PC-3 (cell line): ENCODE measurements around the gene ADGRG1. TPM values are rescaled to one million over a fixed set of nuclear protein-coding genes. Genes with fewer than 3 reads are reported as not detected.

Source experiments
- ATAC-seq: fragments of 200-7000 bp; cut with Tn5 transposase; 2 replicates; pipeline ENCODE4 v1.9.1; 2020; ENCODE audit warnings: mild to moderate bottlenecking, moderate library complexity
- BruUV-seq: library from RNA; stranded (reverse); fragments of 400-500 nt; replicated peaks from 2 replicates; lab custom pipeline; 2021; lab: Mats Ljungman, UMichigan
- CTCF ChIA-PET: fragments of 300-600 bp; sonication (Branson Sonifier 250); formaldehyde crosslinking; loops from one replicate; lab custom pipeline; 2022; ENCODE audit warnings: antibody characterized with exemption; lab: Charles Lee
- POLR2A ChIA-PET: fragments of 300-600 bp; sonication (Branson Sonifier 250); formaldehyde crosslinking; loops from one replicate; lab custom pipeline; 2022; ENCODE audit warnings: antibody characterized with exemption; ENCODE audit not compliant: unreplicated experiment; lab: Charles Lee
- DNase-seq: peaks from one replicate; pipeline ENCODE4 v3.0.0-alpha.2; 2015
- H2AFZ ChIP-seq: fragments of 300-600 bp; sonication (generic); 2 replicates; pipeline ENCODE4 v1.6.0; 2016; ENCODE audit warnings: antibody characterized with exemption, low read length
- H3F3A ChIP-seq: fragments of 300-600 bp; sonication (generic); one replicate; pipeline ENCODE4 v1.6.0; 2017; ENCODE audit warnings: antibody characterized with exemption, low read length, control low read depth, mild to moderate bottlenecking; ENCODE audit not compliant: unreplicated experiment
- H3K27ac ChIP-seq: fragments of 300-600 bp; sonication (generic); 2 replicates; pipeline ENCODE4 v1.5.1; 2016; ENCODE audit warnings: mild to moderate bottlenecking, low read length
- H3K27me3 ChIP-seq: fragments of 300-600 bp; sonication (generic); 2 replicates; pipeline ENCODE4 v1.6.1; 2016; ENCODE audit warnings: low read length, mixed read lengths
- H3K36me3 ChIP-seq: fragments of 300-600 bp; sonication (generic); 2 replicates; pipeline ENCODE4 v1.6.1; 2016; ENCODE audit warnings: low read depth, mixed run types, low read length, mixed read lengths
- H3K4me1 ChIP-seq: fragments of 300-600 bp; sonication (generic); 2 replicates; pipeline ENCODE4 v1.5.1; 2016; ENCODE audit warnings: low read length; ENCODE audit not compliant: insufficient read depth
- H3K4me2 ChIP-seq: fragments of 300-600 bp; sonication (generic); 2 replicates; pipeline ENCODE4 v1.6.0; 2016; ENCODE audit warnings: low read length
- H3K4me3 ChIP-seq: fragments of 300-600 bp; sonication (generic); 2 replicates; pipeline ENCODE4 v1.5.1; 2016; ENCODE audit warnings: mild to moderate bottlenecking, low read length, mixed read lengths
- H3K79me2 ChIP-seq: fragments of 300-600 bp; sonication (generic); 2 replicates; pipeline ENCODE4 v1.6.1; 2017; ENCODE audit warnings: low read length, mixed read lengths
- H3K9ac ChIP-seq: fragments of 300-600 bp; sonication (generic); 2 replicates; pipeline ENCODE4 v1.6.0; 2016; ENCODE audit warnings: mild to moderate bottlenecking, low read length
- H3K9me2 ChIP-seq: fragments of 300-600 bp; sonication (generic); replicated peaks from 2 replicates; pipeline ENCODE4 v1.6.1; 2016; ENCODE audit warnings: mixed run types, low read length, mixed read lengths
- H3K9me3 ChIP-seq: fragments of 300-600 bp; sonication (generic); 2 replicates; pipeline ENCODE4 v1.6.1; 2016; ENCODE audit warnings: low read length, mixed read lengths
- H4K20me1 ChIP-seq: fragments of 300-600 bp; sonication (generic); 2 replicates; pipeline ENCODE4 v1.6.1; 2016; ENCODE audit warnings: low read length, mixed read lengths
- EZH2 ChIP-seq: fragments of 300-600 bp; sonication (generic); IDR thresholded peaks from one replicate; pipeline ENCODE4 v1.6.1; 2017; ENCODE audit warnings: antibody characterized with exemption, mild to moderate bottlenecking, low read length; ENCODE audit not compliant: unreplicated experiment
- EZH2phosphoT487 ChIP-seq: fragments of 300-600 bp; sonication (generic); IDR thresholded peaks from 2 replicates; pipeline ENCODE4 v1.6.1; 2018; ENCODE audit warnings: mild to moderate bottlenecking, antibody characterized with exemption, low read length, borderline replicate concordance
- intact Hi-C: fragments of 100-400 bp; cut with micrococcal nuclease; formaldehyde crosslinking; loops from 2 replicates; pipeline ENCODE4 v1.9.0; 2023
- total RNA-seq: library from RNA; depleted of rRNA; stranded (reverse); fragments of >200 nt; gene quantifications from 2 replicates; pipeline ENCODE4 v1.2.3, GENCODE V29; 2014
- TF ChIP-seq, protein P1 (sequence below): fragments of 300-600 bp; sonication (generic); conservative IDR thresholded peaks from 2 replicates; pipeline ENCODE4 v1.5.1; 2017; ENCODE audit warnings: antibody characterized with exemption, low read depth, mild to moderate bottlenecking, low read length

Gene ADGRG1
- total RNA-seq, 1 experiment from 2014 or later, result 33.7 TPM

DNA sequence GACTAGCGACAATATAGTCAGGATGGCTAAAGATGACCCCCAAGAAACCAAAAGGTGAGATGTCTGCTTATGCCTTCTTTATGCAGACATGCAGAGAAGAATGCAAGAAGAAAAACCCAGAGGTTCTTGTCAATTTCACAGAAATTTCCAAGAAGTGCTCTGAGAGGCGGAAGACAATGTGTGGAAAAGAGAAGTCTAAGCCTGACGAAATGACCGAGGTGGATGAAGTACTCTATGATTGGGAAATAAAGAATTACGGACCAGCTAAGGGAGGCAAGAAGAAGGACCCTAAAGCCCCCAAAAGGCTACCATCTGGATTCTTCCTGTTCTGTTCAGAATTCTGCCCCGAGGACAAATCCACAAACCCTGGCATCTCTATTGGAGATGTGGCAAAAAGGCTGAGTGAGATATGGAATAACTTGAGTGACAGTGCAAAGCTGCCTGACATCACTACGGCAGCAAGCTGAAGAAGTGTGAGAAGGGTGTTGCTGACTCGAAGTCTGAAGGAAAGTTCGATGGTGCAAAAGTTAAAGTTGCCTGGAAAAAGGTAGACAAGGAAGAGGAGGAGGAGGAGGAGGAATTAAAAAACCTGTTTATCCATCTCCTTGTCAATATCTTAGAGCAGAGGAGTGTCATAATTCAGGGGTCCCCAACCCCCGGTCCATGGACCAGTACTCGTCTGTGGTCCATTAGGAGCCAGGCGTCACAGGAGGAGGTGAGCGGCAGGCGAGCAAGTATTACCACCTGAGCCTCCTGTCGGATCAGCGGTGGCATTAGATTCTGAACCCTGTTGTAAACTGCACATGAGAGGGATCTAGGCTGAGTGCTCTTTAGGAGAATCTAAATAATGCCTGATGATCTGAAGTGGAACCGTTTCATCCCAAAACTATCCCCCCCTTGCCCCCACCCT, 25.1 kb upstream of the ADGRG1 start:
- Histone ChIP-seq H4K20me1 (no peaks in the 10 kb centered on the region), H3K4me3 (no peak overlapping the region), H3K9me2 (no peaks in the 10 kb centered on the region), H3K79me2 (no peaks in the 10 kb centered on the region), H3K4me2 (no peak overlapping the region), H3K27ac (no peak overlapping the region), H3F3A (no peaks in the 10 kb centered on the region), H2AFZ (no peak overlapping the region), H3K4me1 (peaks cover 8% of the 10 kb centered on the region; the same call in 1 of the 2 replicates), H3K9me3 (no peaks in the 10 kb centered on the region), H3K36me3 (no peaks in the 10 kb centered on the region), H3K27me3 (no peaks in the 10 kb centered on the region), H3K9ac (no peak overlapping the region)
- ATAC-seq (no peak), DNase-seq (no peak)
- ChIA-PET POLR2A (interaction anchor here (0.6 kb wide), 1 partner anchor 21 kb away, joined by 3 read pairs; no protein-coding TSS in a partner anchor), CTCF (no interaction called here)
- no peak for TF ChIP-seq EZH2
- TF ChIP-seq, protein P1, sequence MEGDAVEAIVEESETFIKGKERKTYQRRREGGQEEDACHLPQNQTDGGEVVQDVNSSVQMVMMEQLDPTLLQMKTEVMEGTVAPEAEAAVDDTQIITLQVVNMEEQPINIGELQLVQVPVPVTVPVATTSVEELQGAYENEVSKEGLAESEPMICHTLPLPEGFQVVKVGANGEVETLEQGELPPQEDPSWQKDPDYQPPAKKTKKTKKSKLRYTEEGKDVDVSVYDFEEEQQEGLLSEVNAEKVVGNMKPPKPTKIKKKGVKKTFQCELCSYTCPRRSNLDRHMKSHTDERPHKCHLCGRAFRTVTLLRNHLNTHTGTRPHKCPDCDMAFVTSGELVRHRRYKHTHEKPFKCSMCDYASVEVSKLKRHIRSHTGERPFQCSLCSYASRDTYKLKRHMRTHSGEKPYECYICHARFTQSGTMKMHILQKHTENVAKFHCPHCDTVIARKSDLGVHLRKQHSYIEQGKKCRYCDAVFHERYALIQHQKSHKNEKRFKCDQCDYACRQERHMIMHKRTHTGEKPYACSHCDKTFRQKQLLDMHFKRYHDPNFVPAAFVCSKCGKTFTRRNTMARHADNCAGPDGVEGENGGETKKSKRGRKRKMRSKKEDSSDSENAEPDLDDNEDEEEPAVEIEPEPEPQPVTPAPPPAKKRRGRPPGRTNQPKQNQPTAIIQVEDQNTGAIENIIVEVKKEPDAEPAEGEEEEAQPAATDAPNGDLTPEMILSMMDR, result no peak
- no peak for TF ChIP-seq EZH2phosphoT487
- intact Hi-C loops, result no loop called here
- BruUV-seq, result no TSS peak

DNA sequence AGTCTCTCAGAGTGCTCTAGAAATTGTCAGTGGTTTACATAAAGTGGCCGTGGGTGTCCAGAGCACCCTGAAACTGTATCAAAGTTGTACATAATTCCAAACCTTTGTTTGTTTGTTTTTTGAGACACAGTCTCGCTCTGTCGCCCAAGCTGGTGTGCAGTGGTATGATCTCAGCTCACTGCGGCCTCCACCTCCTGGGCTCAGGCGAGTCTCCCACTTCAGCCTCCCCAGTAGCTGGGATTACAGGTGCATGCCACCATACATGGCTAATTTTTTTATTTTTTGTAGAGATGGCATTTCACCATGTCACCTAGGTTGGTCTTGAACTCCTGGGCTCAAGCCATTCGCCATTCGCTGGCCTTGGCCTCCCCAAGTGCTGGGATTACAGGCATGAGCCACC, 24.3 kb upstream of the ADGRG1 start:
- CTCF ChIA-PET, result no interaction called here
- H3K4me1 ChIP-seq, result peaks cover 8% of the 10 kb centered on the region; the same call in 1 of the 2 replicates
- no peak overlapping the region for H3K4me2 ChIP-seq
- H2AFZ ChIP-seq, result no peak overlapping the region
- no peaks in the 10 kb centered on the region for H3K79me2 ChIP-seq
- H3K27ac ChIP-seq, result no peak overlapping the region
- no peaks in the 10 kb centered on the region for H3F3A ChIP-seq
- H3K27me3 ChIP-seq, result no peaks in the 10 kb centered on the region
- no peak overlapping the region for H3K4me3 ChIP-seq
- TF ChIP-seq, protein P1, result no peak
- TF ChIP-seq EZH2phosphoT487, result no peak
- no peak for TF ChIP-seq EZH2
- ATAC-seq (no peak), DNase-seq (no peak)
- H3K9ac ChIP-seq, result no peak overlapping the region
- intact Hi-C loops, result no loop called here
- POLR2A ChIA-PET, result interaction anchor here (0.6 kb wide), 1 partner anchor 20 kb away, joined by 3 read pairs; no protein-coding TSS in a partner anchor
- H3K9me3 ChIP-seq, result no peaks in the 10 kb centered on the region
- H4K20me1 ChIP-seq, result no peaks in the 10 kb centered on the region
- no peaks in the 10 kb centered on the region for H3K9me2 ChIP-seq
- no peaks in the 10 kb centered on the region for H3K36me3 ChIP-seq
- no TSS peak for BruUV-seq
